CD4-positive, alpha-beta T cell (primary cell): ENCODE data around the gene IGF2R. TPM values are rescaled to one million over a fixed set of nuclear protein-coding genes. Genes with fewer than 3 reads are reported as not detected.
"Not testable (repeated sequence)": the region's sequence is repeated elsewhere in the genome, so short reads cannot be mapped to it uniquely, and the experiment has no call there.

ENCODE experiments used
- ATAC-seq: fragments of 200-7000 bp; cut with Tn5 transposase; one replicate; pipeline ENCODE4 v1.10.0; 2022; ENCODE audit warnings: mild to moderate bottlenecking; ENCODE audit not compliant: poor library complexity
- CTCF ChIA-PET: fragments of 350-600 bp; sonication (Branson Sonifier 250); formaldehyde crosslinking; loops from one replicate; lab custom pipeline; 2021; ENCODE audit warnings: antibody characterized with exemption, inconsistent platforms; lab: Charles Lee
- POLR2A ChIA-PET: fragments of 350-600 bp; sonication (Branson Sonifier 250); formaldehyde crosslinking; loops from one replicate; lab custom pipeline; 2021; ENCODE audit warnings: antibody characterized with exemption, inconsistent platforms; lab: Charles Lee
- DNase-seq, 14 experiments: peaks; one replicate each; pipeline ENCODE4 v3.0.0-alpha.2; 2013 to 2020; ENCODE audit warnings: mixed read lengths in 2 of 14
- H3K27ac ChIP-seq, 2 donors: one replicate each; pipeline versions ENCODE4 v1.5.1 to v1.7.0; 2013; ENCODE audit warnings: low read length in 2 of 2, low read depth in 1 of 2, mild to moderate bottlenecking in 1 of 2
- H3K27me3 ChIP-seq, 2 experiments: 1 replicate in 1 of 2; 2 replicates in 1 of 2; pipeline versions ENCODE4 v1.6.1 to v1.7.0; 2013; ENCODE audit warnings: low read length in 2 of 2, control low read depth in 1 of 2, mild to moderate bottlenecking in 1 of 2, moderate library complexity in 1 of 2; ENCODE audit not compliant: insufficient read depth in 2 of 2, control insufficient read depth in 1 of 2
- H3K36me3 ChIP-seq: one replicate; pipeline ENCODE4 v1.6.1; 2013; ENCODE audit warnings: low read length, control low read depth; ENCODE audit not compliant: insufficient read depth
- H3K4me1 ChIP-seq: one replicate; pipeline ENCODE4 v1.6.1; 2013; ENCODE audit warnings: low read length, control low read depth; ENCODE audit not compliant: insufficient read depth
- H3K4me3 ChIP-seq: one replicate; pipeline ENCODE4 v1.5.1; 2013; ENCODE audit warnings: mild to moderate bottlenecking, low read length, moderate library complexity
- H3K9me3 ChIP-seq, 2 experiments: 1 replicate in 1 of 2; 2 replicates in 1 of 2; pipeline versions ENCODE4 v1.6.1 to v1.7.0; 2013; ENCODE audit warnings: low read length in 2 of 2, mild to moderate bottlenecking in 2 of 2, control low read depth in 1 of 2, moderate library complexity in 1 of 2; ENCODE audit not compliant: control insufficient read depth in 1 of 2, insufficient read depth in 1 of 2
- H3K27ac Mint-ChIP-seq: one replicate; pipeline ENCODE4 v1.8.0; 2020; ENCODE audit warnings: mixed read lengths
- H3K27me3 Mint-ChIP-seq: one replicate; pipeline ENCODE4 v1.8.0; 2021; ENCODE audit warnings: mixed read lengths
- H3K36me3 Mint-ChIP-seq: one replicate; pipeline ENCODE4 v1.8.0; 2021; ENCODE audit warnings: low read depth, mixed read lengths
- H3K4me1 Mint-ChIP-seq: one replicate; pipeline ENCODE4 v1.8.0; 2021; ENCODE audit warnings: low read depth, mixed read lengths
- H3K4me3 Mint-ChIP-seq: one replicate; pipeline ENCODE4 v1.8.0; 2020; ENCODE audit warnings: mild to moderate bottlenecking, mixed read lengths
- H3K9me3 Mint-ChIP-seq: one replicate; pipeline ENCODE4 v1.8.0; 2020; ENCODE audit warnings: mixed read lengths
- intact Hi-C, 2 experiments: fragments of 100-400 bp; cut with DNase I in 1 of 2; cut with micrococcal nuclease in 1 of 2; formaldehyde crosslinking; loops; one replicate each; pipeline versions ENCODE4 v1.15.1 to v1.9.0; 2023 to 2025; cut with DNase I, micrococcal nuclease
- total RNA-seq, 174 experiments: library from RNA in 2 of 174; stranded (reverse) in 2 of 174; gene quantifications; one replicate each; pipeline ENCODE4 v1.2.3 and lab custom pipeline; 2021 to 2026
- TF ChIP-seq, protein P1 (sequence below): fragments of 200-600 bp; IDR thresholded peaks from one replicate; pipeline ENCODE4 v1.8.0; 2022; ENCODE audit warnings: antibody characterized with exemption, mild to moderate bottlenecking

IGF2R gene
- total RNA-seq, 2 experiments from 2014 or later: 43.8 to 46.7 TPM

GRCh38 chr6:160122744-160123143 is 153.9 kb downstream of the IGF2R start:
- no peaks in the 10 kb centered on the region for H3K27me3 Mint-ChIP-seq
- Histone ChIP-seq H3K27me3 (no peaks in the 10 kb centered on the region), H3K4me1 (no peaks in the 10 kb centered on the region), H3K9me3 (peaks cover 0 to 7% of the 10 kb centered on the region in 2 experiments), H3K4me3 (no peak overlapping the region), H3K27ac (no peak overlapping the region), H3K36me3 (no peaks in the 10 kb centered on the region)
- H3K4me3 Mint-ChIP-seq: no peak overlapping the region
- no peak for ATAC-seq
- TF ChIP-seq, protein P1, sequence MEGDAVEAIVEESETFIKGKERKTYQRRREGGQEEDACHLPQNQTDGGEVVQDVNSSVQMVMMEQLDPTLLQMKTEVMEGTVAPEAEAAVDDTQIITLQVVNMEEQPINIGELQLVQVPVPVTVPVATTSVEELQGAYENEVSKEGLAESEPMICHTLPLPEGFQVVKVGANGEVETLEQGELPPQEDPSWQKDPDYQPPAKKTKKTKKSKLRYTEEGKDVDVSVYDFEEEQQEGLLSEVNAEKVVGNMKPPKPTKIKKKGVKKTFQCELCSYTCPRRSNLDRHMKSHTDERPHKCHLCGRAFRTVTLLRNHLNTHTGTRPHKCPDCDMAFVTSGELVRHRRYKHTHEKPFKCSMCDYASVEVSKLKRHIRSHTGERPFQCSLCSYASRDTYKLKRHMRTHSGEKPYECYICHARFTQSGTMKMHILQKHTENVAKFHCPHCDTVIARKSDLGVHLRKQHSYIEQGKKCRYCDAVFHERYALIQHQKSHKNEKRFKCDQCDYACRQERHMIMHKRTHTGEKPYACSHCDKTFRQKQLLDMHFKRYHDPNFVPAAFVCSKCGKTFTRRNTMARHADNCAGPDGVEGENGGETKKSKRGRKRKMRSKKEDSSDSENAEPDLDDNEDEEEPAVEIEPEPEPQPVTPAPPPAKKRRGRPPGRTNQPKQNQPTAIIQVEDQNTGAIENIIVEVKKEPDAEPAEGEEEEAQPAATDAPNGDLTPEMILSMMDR: no peak
- H3K36me3 Mint-ChIP-seq: no peaks in the 10 kb centered on the region
- ChIA-PET CTCF (no interaction called here), POLR2A (no interaction called here)
- intact Hi-C loops: no loop called here
- H3K4me1 Mint-ChIP-seq: no peaks in the 10 kb centered on the region
- no peaks in the 10 kb centered on the region for H3K9me3 Mint-ChIP-seq
- no peak for DNase-seq
- no peak overlapping the region for H3K27ac Mint-ChIP-seq

GRCh38 chr6:160124007-160124406 is 155.1 kb downstream of the IGF2R start:
- no peaks in the 10 kb centered on the region for H3K36me3 Mint-ChIP-seq
- H3K4me3 Mint-ChIP-seq: no peak overlapping the region
- Histone ChIP-seq H3K4me3 (no peak overlapping the region), H3K4me1 (no peaks in the 10 kb centered on the region), H3K27ac (no peak overlapping the region), H3K27me3 (no peaks in the 10 kb centered on the region), H3K9me3 (no peaks in the 10 kb centered on the region), H3K36me3 (no peaks in the 10 kb centered on the region)
- H3K27me3 Mint-ChIP-seq: no peaks in the 10 kb centered on the region
- H3K9me3 Mint-ChIP-seq: no peaks in the 10 kb centered on the region
- no peaks in the 10 kb centered on the region for H3K4me1 Mint-ChIP-seq
- ATAC-seq (no peak), DNase-seq (no peak)
- TF ChIP-seq, protein P1: no peak
- ChIA-PET POLR2A (no interaction called here), CTCF (no interaction called here)
- no peak overlapping the region for H3K27ac Mint-ChIP-seq
- intact Hi-C loops: no loop called here

DNA sequence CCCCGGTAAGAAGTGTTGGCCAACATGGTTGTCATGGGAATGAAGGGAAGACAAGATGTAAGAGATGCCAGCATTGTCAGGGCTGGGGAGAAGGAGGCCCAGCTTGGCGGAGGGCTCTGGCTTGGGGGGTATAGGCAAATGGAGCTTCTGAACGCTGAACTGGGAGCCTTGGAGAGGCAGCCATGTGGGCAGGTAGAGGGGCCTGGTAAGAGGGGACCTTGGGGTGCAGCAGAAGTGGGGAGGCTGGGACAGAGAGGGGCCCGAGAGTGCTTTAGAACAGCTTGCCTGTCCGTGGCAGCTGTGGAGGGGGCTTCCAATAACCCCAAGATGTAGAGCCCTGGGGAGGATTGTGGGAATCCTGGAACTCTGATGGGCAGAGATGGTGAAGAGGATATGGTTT is 155.7 kb downstream of the IGF2R start:
- no peak overlapping the region for H3K27ac Mint-ChIP-seq
- H3K4me3 Mint-ChIP-seq: no peak overlapping the region
- no peaks in the 10 kb centered on the region for H3K27me3 Mint-ChIP-seq
- ChIA-PET POLR2A (no interaction called here), CTCF (no interaction called here)
- DNase-seq (no peak), ATAC-seq (no peak)
- no peaks in the 10 kb centered on the region for H3K36me3 Mint-ChIP-seq
- H3K4me3 ChIP-seq: no peak overlapping the region
- H3K4me1 ChIP-seq: no peaks in the 10 kb centered on the region
- H3K9me3 ChIP-seq: no peaks in the 10 kb centered on the region
- no peaks in the 10 kb centered on the region for H3K27me3 ChIP-seq
- no peaks in the 10 kb centered on the region for H3K36me3 ChIP-seq
- intact Hi-C loops: no loop called here
- H3K27ac ChIP-seq: no peak overlapping the region
- H3K4me1 Mint-ChIP-seq: no peaks in the 10 kb centered on the region
- H3K9me3 Mint-ChIP-seq: no peaks in the 10 kb centered on the region
- TF ChIP-seq, protein P1: no peak

- H3K27ac Mint-ChIP-seq, POLR2A ChIA-PET, DNase-seq, H3K36me3 Mint-ChIP-seq, H3K27me3 Mint-ChIP-seq, H3K4me3 Mint-ChIP-seq, H3K4me1 Mint-ChIP-seq, H3K4me3 ChIP-seq, H3K9me3 ChIP-seq, H3K27me3 ChIP-seq, ATAC-seq, H3K9me3 Mint-ChIP-seq, H3K4me1 ChIP-seq, H3K36me3 ChIP-seq, intact Hi-C loops, H3K27ac ChIP-seq, CTCF ChIA-PET: not testable (repeated sequence)
Measured at GRCh38 chr6:160125105-160125504, 156.2 kb downstream of the IGF2R start.
